Fibroblast of skin of back (primary cell): Measurements from ENCODE around the gene KRAS. TPM values are rescaled to one million over a fixed set of nuclear protein-coding genes. Genes with fewer than 3 reads are reported as not detected.
"Not testable (repeated sequence)": the region's sequence is repeated elsewhere in the genome, so short reads cannot be mapped to it uniquely, and the experiment has no call there.

ENCODE experiments used
- DNase-seq: peaks from one replicate; pipeline ENCODE4 v3.0.0-alpha.2; 2013
- polyA plus RNA-seq, 2 experiments: library from polyadenylated mRNA; unstranded; fragments of 120-200 nt; gene quantifications; one replicate each; pipeline ENCODE4 v1.2.1, GENCODE V29; 2013; ENCODE audit not compliant: insufficient read length in 2 of 2

The KRAS gene
- 27.6 TPM for polyA plus RNA-seq (2013, experiment 1 of 2; ENCODE audit: insufficient read length)
- 27.2 TPM for polyA plus RNA-seq (2013, experiment 2 of 2; ENCODE audit: insufficient read length)

DNA sequence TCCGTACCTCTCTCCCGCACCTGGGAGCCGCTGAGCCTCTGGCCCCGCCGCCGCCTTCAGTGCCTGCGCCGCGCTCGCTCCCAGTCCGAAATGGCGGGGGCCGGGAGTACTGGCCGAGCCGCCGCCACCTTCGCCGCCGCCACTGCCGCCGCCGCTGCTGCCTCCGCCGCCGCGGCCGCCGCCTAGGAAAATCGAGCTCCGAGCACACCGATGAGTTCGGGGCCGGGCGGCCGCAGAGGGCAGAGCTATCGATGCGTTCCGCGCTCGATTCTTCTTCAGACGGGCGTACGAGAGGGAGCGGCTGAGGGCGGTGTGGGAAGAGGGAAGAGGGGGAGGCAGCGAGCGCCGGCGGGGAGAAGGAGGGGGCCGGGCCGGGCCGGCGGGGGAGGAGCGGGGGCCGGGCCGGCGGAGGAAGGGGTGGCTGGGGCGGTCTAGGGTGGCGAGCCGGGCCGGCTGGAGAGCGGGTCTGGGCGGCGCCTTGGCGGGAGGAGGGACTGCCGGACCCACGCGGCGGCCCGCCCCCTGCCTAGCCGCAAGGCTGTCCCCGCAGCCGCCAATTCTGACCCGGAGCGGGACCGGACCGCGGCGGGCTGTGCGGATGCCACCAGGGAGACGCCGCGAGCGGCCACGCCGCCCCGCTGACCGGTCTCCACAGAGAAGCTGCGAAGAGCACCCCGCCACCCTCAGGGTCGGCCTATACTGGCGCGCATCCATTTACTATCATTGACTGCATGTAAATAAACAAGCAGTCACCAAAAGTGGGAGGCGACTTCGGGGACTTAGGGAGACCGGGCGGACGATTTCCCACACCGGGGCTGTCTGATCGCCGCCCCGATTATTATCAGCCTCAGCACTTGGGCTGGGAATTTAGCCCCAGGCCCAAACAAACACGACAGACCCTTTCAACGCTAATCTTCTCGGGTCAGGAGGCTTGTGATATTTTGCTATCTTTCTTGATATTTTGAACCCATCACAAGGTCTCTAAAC is at the start of gene KRAS:
Gene KRAS, minus strand, starts transcription at position 186 of the 987 bp plus-strand sequence.
- peak; percentile 98 for DNase-seq

DNA sequence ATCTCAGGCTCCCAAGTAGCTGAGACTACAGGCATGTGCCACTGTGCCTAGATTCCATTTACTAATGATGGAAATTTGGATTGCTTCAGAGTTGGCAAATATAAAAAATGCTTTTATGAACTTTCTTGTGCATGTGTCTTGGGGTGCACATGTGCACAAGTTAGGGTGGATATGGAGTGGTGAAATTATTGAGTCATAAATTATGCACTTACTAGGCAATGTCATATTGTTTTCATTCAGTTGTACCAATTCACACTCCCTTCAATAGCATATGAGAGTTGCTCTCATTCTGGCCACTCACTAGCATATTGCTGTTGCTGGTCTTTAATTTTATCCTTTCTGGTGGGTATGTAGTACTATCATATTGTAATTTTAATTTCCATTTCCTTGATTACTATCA is 45.7 kb upstream of the KRAS start:
- DNase-seq: no peak

DNA sequence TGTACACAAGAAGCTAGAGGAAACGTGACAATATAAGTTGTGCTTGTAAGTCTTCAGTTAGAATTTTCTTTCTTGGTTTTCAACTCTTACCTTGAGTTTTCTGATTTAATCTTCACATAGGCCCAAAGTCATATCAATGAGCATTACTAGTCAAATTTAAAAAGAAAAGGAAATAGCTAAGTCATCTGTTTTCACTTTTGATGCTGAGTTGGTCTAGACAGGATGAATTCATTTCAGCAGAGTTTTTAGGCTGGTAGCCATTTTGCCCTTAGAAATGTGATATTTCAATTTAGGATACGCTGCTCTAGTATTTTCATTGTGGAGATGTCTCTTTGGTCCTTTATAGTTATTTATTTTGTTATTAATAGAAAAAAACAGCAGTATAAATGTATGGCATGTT is 44.6 kb upstream of the KRAS start:
- DNase-seq: peak; percentile 23

DNA sequence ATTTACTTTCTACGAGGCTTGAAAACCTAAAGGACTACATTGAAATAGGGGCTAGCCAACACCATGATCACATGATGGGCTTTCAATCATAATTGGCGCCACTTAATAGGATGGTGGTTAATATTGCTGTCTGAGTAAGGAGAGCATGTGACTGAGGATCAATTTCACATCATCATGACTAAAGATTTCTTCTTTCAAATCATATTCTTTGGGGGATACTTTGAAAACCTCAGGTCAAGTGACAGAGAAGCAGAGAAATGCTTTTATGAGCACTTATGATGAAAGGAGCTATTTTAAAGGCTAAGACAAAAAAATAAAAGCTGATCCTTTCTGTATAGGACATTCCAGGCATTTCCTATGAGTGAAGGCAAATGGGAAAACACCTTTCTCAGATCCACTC is 42.9 kb upstream of the KRAS start:
- no peak for DNase-seq

DNA sequence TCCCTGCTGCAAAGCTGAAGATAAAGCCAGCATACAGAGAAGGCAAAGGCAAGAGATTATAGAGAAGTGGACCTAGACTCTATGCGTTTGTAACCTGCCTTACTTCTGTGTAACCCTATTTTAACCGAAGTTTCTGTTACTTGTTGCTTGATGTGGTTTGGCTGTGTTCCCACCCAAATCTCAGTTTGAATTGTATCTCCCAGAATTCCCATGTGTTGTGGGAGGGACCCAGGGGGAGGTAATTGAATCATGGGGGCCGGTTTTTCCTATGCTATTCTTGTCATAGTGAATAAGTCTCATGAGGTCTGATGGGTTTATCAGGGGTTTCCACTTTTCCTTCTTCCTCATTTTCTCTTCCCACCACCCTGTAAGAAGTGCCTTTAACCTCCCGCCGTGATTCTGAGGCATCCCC is 42.1 kb upstream of the KRAS start:
- DNase-seq: not testable (repeated sequence)

DNA sequence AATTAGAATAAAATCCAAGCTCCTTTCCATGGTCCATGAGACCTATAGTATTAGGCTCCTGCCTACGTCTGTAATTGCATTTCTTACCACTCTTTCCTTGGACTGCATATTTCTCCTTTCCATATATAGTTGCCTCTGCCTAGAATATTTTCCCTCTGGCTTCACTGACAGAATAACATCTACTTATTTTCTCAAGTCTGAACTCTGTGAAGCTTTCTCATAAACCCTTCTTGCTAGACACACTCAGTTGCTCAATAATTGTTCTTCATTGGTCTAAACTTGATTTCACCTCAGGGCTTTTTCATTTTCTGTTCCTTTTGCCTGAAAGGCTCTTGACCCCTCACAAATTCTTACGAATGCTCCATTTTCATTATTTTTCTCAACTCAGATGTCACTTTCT is 36.9 kb upstream of the KRAS start:
- no peak for DNase-seq

DNA sequence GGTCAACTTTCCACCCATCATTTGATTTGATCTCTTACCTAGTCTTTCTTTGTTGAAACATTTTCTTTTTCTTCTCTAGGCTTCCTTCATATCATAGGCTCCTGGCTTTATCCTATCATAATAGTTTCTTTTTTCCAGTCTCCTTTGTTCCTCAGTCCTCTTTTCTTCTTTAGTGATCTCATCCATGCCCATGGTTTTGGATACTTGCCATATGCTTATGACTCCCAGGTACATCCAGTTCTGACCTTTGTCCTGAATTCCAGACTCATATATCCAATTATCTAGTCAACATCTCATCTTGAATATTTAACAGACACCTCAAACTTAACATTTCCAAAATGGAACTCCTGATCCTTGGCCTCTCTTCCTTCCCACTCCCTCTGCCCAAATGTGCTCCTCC is 36.1 kb upstream of the KRAS start:
- DNase-seq: no peak

DNA sequence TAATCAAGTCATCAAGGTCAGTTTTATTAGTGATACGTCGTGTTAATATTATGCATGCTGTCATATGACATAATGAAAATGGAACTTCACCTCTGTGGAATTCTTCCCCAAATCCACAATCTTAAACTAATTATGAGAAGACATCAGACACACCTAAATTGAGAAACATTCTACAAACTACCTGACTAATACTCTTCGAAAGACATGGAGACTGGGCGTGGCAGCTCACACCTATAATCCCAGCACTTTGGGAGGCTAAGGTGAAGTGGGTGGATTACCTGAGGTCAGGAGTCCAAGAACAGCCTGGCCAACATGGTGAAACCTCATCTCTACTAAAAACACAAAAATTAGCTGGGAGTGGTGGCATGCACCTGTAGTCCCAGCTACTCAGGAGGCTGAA is 33.3 kb upstream of the KRAS start:
- no peak for DNase-seq

DNA sequence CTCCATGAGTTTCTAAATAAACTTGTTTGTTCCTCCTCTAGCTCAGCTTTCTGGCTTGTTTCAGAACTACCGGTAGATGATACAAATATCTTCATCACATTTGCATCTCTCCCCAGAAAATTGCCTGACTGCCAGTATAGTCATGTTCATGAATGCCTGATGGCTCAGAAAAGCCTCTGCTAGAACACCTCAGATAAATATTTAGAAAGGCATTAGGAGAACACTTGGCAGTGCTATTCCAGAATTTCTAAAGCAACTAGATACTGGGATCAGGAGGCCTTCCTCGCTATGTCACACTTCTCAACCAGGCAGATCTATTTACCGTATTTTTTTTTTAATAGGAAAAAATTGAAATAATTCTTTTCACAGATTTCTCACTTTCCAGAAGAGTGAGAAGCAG is 32.3 kb upstream of the KRAS start:
- no peak for DNase-seq

DNA sequence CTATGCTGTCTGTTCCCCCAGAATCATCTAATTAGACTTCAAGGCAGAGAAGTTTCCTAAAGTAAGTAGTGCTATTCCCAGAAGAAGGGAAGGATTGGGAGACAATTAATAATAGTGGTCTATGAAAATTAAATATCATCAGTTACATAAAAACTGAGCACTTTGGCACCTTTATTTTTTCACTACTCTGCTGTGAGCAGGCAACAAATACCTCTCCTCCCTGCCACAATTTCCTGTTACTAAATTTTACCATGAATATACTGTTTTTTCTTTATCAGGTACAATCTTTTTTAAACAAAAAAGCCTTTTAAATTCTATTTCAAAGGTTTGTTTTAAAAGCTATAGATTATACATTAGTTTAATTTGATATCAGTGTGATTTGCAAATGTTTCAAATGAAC is 29.4 kb upstream of the KRAS start:
- DNase-seq: no peak

DNA sequence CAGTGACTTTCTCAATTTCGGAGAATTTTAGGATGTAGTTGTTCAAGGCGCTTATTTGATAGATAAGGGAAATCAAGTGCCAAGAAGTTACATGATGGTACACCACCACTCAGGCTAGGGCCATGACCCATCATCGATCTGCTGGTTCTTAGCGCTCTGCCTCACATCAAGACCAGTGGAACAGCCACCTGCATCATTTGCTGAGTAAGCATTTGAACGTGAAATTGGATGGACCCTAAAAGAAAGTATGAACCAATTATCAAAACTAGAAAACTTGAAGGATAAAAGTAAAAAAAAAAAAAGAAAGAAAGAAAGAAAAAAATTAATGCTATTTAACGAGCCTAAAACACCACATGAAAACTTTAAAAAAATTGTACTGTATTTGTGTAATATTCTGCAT is 27.5 kb upstream of the KRAS start:
- DNase-seq: no peak

DNA sequence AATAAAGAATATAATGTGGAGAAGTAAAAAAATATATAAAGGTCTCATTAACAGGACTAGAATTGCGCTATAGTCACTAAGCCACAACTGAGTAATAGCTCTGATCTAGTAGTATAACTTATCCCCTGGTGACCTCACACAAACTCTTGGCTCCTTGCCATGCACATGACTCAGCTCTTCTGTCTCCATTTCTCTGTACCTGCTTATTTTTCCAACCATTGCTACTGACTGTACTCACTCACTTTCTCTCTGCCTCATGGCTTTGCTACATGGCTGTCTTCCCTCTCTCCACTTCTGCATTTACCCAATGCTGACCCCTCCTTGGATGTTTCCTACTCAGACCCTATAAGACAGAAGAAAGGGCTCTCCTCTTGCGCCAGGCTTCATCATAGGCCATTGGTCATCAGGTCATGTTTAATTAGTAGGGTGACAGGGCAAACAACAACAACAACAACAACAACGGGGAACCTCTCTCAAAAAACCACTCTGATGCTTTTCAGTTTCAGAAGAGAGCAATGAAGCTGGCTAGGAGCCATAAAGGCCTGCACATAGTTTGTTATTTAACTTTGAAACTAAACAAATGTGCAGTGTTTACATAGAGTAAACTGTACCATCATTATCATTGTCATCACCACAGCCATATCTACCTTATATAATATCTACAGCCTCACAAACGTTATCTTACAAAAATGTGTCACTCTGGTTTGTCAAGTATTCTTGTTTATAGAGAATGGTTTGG is 25.6 kb upstream of the KRAS start:
- peak; percentile 90 for DNase-seq

DNA sequence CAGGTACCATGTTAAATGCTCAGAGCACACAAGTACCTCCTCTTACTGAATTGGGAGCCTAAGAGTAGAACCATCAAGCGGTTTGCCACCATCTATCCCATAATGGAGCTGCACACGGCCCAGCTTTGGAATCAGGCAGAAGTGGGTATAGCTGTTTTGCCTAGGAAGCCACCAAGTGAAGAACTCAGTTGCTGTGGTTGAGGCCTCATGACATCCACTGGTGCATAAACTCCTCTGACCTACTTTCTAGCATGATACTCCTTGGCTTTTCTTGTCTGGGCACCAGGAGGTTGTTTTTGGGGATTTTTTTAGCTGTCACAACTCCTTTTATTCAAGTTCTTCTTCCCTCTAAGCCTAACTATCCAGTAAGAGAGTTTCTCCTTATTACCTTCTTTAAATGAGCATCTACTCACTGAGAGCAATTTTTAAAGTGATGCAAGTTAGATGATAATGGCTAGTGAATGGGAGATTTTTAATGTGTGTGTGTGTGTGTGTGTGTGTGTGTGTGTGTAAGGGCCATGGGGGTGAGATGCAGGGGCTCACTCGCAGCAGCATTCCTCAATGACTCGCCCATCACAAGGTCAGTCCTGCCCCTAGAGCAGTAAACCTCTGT is 20.9 kb upstream of the KRAS start:
- DNase-seq: no peak

DNA sequence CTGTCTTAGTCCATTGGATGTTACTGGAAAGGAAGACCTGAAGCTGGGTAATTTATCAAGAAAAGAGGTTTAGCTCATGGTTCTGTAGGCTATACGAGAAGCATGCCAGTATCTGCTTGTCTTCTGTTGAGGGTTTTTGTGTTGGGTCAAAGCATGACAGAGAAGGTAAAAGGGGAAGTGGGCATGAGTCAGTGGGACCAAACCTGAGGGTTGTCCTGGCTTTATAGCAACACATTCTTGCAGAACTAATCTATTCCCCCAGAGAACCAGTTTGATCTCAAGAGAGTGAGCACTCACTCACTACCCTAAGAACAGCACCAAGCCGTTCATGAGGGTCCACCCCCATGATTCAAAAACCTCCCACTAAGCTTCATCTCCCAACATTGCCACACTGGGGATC is 19.0 kb upstream of the KRAS start:
- DNase-seq: no peak

DNA sequence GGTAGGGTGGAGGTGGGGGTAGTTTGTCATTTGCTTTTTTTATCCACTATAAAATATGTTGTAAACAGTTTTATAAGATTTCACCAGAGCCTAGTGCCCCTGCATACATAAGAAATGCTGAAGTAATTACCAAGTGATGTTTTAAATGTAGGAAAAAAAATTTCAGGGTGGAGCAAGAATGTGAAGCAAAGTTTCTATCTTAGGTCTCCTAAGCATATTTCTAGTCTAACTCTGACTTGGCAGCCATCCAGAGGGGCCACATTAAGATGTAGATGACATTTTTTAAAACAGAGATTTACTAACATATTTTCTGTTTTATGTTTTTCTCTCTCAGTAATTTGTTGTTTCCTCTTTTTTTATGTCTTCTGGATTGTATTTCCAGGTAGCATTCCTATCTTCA is 15.8 kb upstream of the KRAS start:
- peak; percentile 58 for DNase-seq

DNA sequence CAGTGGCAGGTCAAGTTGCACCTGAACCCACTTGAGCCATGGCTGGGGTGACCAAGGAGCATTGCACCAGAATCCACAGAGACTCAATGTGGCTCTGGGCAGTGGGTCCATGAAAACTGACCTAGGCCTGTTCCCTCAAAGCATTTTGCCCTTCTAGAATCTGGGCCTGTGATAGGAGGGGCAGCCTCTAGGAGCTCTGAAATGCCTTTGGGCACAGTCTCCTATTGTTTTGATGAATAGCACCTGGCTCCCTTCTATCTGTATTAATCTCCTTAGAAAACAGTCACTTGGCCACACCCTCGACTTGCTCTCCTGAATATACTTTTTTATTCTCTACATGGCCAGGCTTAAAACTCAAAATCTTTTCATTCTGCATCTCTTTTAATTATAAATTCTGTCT is 14.1 kb upstream of the KRAS start:
- no peak for DNase-seq

DNA sequence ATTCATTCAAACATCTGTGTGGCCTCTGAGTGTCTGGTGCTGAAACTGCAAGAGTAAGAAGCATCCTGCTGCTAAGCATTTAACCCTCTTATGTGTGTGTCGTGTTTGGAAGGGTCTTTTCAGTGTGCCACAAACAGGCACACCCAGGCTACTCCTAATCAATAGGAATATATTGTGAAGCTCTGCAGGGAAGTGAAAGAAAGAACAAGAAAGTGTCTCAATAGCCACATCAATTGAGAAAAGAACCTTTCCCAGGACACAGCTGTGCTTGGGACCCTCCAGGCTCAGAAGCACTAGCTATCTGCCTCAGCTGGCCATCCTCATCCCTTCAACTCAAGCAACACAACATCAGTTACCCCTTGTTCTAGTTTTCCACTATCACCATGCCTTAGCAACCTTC is 13.4 kb upstream of the KRAS start:
- DNase-seq: no peak

DNA sequence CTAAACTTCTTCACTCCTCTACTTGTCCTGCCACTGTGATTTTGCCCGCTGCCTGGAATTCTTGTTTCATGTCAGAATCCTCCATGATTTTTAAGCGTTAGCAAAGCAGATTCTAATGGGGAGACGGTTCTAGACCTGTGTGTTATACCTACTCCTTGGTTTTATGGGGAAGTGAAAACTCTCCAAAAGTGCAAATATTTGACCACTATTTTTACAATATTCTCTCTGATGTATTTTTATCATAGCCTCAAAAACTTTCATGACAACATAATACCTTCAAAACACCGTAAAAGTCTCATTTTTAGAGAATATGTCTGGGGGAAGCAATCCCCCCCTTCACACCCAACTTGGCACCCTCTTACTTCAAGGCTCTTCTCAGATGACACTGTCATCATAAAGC is 12.9 kb upstream of the KRAS start:
- DNase-seq: no peak

DNA sequence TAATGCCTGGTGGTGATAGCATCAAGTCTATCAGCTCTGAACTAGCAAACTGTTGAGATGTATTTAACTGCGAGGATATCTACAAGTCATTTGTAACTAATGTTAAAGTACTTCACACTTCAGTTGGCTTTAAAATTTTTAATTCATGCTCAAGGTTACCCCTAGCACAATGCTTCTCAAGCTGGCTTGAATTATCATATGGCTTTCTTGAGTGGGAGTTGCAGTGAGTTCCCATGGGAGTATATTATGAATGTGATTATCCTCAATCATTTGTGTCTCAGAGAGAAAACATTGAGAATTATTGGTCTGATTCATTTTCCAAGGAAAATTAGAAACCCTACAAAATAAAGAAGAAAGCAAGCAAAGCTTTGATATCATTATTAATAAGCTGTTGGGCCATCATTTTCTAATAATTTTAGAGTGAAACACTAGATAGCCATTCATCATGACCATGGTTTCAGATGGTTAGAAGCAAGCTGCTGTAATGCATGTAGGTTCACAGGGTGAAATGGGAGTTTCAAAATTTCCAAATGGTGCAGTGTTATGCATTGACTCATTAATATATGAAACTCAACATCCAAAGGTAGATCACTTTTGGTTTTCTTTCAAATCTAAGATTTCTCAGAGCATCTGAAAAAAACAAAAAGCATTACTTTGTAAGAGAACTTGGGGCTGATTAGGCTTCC is 11.8 kb upstream of the KRAS start:
- DNase-seq: no peak

DNA sequence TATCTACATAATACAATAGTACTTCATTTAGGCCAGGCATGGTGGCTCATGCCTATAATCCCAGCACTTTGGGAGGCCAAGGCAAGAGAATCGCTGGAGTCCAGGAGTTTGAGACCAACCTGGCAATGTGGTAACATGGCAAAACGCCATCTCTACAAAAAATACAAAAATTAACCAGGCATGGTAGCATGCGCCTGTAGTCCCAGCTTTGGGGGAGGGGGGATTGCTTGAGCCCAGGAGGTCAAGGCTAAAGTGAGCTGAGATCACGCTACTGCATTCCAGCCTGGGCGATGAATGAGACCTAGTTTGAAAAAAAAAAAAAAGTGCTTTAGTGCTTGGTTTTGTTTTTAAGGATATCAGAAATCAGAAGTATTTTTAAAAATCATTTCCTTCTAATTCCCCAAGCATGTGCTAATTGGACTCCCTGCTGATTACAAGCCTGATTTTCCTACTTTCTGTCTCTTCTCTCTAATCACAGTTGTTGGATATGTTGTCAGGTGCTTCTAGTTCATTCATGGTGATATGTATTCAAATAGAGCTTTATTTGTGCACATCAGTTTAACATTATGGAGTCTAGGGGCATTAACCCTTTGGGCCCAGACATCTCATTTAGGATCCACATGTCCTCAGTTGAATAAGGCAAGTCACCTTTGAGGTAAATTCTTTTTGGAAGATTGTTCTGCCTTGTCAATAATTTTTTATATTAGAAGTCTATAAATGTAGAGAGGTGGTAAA is 7.0 kb upstream of the KRAS start:
- DNase-seq: no peak

DNA sequence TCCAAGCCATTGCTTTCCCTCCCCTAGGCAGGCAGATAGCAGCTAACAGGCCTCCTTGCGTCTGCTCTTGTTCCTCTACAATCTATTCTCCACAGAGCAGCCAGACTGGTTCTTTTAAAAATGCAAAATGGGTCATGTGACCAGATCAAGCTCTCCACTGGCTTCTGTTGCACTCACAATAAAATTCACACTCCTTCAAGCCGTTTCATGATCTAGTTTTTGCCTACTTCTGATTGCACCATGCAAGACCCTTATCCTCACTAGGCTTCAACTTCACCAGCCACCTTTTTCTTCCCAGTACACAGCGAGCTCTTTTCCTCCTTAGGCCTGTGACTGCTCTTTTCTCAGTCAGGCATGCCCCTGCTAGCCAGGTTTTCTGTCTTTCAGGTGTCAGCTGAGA is 6.1 kb upstream of the KRAS start:
- no peak for DNase-seq

DNA sequence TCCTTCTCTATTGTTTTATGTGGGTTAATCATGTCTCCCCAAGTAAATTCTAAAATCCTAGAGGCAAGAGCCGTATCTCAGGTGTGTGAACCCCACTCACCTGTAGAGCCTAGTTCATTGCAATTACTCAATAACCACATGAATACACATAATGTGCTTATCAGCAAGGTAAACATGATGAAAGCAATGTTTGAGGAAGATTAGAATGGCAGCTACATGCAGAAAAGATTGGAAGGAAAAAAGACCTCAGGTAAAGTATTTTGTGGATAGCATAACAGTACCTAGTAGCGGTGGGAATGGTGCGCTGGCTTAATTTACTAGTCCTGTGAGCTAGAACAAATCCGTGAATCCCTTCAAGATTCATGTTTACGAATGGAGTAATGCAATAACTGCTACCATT is 5.3 kb upstream of the KRAS start:
- no peak for DNase-seq
